GM10266 (cell line): Measurements from ENCODE around the gene ZBTB24.

Source experiments
- DNase-seq: peaks from one replicate; pipeline ENCODE4 v3.0.0; 2012; ENCODE audit errors: extremely low spot score
- TF ChIP-seq, protein P1 (sequence below): IDR thresholded peaks from 2 replicates; pipeline ENCODE4 v1.5.1; 2012; ENCODE audit warnings: mild to moderate bottlenecking, low read depth; ENCODE audit not compliant: control insufficient read depth, insufficient read depth; ENCODE audit errors: missing control alignments

ZBTB24 gene

DNA sequence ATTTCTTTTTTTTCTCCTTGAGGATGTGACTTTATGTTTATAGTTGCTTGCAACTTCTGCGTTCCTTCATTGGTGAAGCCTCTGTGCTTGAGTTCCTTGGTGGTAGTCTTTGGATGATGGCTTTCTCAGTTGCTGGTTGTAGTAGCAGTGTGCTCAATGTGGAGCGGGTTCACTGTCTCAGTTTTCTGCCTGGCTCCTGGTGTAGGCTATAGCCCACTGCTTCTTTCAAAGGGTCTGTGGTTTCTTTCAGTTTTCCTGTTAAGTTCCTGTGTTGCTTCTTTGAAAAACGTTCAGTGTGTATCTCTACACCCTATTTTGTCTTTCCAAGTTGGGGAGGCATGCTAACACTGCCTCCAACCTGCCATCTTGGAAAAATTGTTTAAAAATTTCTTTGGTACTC lies 33.9 kb upstream of the ZBTB24 start:
- TF ChIP-seq, protein P1, sequence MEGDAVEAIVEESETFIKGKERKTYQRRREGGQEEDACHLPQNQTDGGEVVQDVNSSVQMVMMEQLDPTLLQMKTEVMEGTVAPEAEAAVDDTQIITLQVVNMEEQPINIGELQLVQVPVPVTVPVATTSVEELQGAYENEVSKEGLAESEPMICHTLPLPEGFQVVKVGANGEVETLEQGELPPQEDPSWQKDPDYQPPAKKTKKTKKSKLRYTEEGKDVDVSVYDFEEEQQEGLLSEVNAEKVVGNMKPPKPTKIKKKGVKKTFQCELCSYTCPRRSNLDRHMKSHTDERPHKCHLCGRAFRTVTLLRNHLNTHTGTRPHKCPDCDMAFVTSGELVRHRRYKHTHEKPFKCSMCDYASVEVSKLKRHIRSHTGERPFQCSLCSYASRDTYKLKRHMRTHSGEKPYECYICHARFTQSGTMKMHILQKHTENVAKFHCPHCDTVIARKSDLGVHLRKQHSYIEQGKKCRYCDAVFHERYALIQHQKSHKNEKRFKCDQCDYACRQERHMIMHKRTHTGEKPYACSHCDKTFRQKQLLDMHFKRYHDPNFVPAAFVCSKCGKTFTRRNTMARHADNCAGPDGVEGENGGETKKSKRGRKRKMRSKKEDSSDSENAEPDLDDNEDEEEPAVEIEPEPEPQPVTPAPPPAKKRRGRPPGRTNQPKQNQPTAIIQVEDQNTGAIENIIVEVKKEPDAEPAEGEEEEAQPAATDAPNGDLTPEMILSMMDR = no peak
- DNase-seq = no peak

DNA sequence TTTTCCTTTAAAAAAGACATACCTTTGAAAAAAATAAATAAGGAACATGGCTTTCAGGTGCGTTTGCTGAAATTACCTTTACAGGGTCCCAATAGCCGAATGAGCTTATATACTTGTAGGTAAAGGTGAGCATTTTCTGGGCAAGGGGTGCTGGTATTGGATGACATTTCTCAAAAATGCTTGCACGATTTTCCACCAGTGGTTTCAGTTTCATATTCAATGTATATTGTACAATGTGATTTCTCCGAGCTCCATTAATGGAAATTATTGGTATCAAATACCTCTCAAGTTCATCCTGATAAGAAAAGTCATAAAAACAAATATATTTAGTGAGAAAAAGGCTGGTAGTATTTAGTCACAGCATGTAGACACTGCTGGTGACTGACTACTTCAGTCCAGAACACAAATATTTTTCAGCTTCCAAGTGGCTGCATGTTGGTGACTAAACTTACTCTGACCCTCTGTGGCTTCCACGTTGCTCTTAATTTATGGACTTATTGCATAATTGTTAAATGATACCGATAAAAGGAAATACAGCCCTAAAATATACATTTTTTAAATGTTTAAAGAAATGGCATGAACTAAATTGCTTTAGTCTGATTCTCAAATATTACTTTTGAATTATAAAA lies 32.9 kb upstream of the ZBTB24 start:
- TF ChIP-seq, protein P1 = no peak
- no peak for DNase-seq

DNA sequence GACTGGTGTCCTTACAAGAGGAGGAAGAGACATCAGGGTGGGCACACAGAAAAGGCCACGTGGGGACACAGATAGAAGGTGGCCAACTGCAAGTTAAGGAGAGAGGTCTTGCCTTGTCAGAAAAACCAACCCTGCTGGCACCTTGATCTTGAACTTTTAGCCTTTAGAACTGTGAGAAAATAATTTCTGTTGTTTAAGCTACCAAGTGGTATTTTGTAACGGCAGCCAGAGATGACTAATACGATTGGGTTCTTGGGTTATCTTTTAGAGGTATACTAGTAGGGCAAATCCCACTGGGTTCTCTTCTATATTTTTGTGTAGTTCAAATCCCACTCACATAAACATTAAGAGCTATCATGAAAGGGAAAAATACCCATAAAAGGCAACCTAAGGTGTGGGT lies 31.9 kb upstream of the ZBTB24 start:
- no peak for DNase-seq
- TF ChIP-seq, protein P1 = no peak

DNA sequence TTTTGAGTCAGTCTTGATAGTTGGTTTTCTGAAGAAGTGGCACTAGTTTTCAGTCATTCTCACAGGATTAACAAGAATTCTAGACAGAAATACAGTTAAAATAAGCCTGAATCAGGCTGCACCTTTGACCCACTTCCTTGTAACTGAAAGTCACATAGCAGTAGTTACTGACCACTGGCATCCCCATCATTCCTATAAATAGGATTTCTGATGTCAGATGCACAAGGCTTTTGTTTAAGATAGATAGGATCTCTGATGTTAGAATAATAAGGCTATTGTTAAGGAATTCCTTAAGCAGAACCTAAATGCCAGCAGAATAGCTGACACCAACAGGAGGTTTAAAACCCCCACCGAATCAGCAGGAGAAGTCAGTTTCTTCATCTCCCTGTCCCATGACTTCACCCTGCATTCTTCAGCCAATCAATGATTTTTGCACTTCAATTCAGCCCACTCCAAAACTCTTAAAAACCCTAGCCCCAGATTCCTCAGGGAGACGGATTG lies 30.6 kb upstream of the ZBTB24 start:
- TF ChIP-seq, protein P1 = no peak
- no peak for DNase-seq

DNA sequence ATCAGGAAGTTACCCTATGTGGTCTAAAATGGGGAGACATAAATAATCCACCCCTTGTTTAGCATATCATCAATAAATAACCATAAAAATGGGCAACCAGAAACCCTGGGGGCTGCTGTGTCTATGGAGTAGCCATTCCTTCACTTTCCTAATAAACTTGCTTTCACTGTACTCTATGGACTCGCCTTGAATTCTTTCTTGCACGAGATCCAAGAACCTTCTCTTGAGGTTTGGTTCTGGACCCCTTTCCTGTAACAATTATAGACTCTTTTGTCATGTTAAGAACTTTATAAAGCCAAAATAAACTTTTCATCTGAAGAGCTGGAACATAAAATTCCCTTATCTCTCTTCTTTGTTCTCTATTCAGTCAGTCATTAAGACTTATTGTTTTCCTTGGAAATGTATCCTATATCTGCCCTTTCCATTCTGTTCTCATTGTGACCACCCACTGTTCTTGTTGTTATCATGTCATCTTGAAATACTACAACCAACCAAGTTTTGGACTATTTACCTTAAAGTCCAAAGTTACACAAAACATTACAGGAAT lies 29.3 kb upstream of the ZBTB24 start:
- DNase-seq = no peak
- TF ChIP-seq, protein P1 = no peak

DNA sequence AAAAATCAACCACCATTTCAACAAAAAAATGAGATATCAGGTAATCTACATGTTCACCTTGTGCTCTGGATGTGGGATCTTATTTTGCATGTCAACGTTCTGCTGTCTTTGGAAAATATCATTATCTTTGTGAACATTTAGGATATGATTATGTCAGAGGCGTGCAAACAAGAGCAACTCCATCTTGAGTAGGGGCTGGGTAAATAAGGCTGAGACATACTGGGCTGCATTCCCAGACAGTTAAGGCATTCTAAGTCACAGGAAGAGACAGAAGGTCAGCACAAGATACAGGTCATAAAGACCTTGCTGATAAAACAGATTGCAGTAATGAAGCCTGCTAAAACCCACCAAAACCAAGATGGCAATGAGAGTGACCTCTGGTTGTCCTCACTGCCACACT lies 28.8 kb upstream of the ZBTB24 start:
- TF ChIP-seq, protein P1 = no peak
- no peak for DNase-seq

DNA sequence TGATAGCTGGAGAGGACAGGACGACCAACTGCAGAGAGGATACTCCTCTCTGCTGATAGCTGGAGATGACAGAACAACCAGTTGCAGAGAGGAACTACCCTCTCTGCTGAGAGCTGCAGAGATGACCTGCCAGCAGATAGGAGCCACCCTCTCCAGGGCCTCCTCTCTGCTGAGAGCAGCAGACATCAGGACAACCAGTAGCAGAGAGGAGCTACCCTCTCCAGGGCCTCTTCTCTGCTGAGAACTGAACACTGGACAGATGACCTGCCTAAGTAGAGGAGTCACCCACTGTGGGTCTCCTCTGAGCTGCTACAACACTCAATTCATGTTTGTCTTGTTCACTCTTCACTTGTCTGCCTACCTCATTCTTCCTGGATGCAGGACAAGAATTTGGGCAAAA lies 27.3 kb upstream of the ZBTB24 start:
- TF ChIP-seq, protein P1 = no peak
- DNase-seq = no peak
